A549 (cell line): ENCODE measurements around the gene SLC39A13. TPM values are rescaled to one million over a fixed set of nuclear protein-coding genes. Genes with fewer than 3 reads are reported as not detected.

Experiments
- ATAC-seq, 2 experiments: fragments of 200-7000 bp in 1 of 2; fragments of >200 bp in 1 of 2; cut with Nextera tagmentation in 1 of 2; cut with Tn5 transposase in 1 of 2; 3 replicates each; pipeline versions ENCODE4 v1.8.0 to v1.9.1; 2018 to 2020; ENCODE audit warnings: mild to moderate bottlenecking in 1 of 2, moderate library complexity in 1 of 2
- CTCF ChIA-PET: fragments of 300-600 bp; sonication (Branson Sonifier 250); formaldehyde crosslinking; extraction: SDS; loops from one replicate; lab custom pipeline; 2021; ENCODE audit warnings: antibody characterized with exemption, inconsistent platforms; lab: Yijun Ruan, JAX
- POLR2A ChIA-PET: fragments of 350-600 bp; formaldehyde crosslinking; extraction: SDS; loops from one replicate; lab custom pipeline; 2021; ENCODE audit warnings: antibody characterized with exemption, inconsistent platforms; lab: Yijun Ruan, JAX
- DNase-seq, 2 experiments: peaks; one replicate each; pipeline versions ENCODE4 v3.0.0 to v3.0.0-alpha.2; 2011 to 2016; ENCODE audit warnings: low read depth in 1 of 2, low spot score in 1 of 2
- FAIRE-seq: peaks from 2 replicates; lab custom pipeline; 2011; peaks lifted over from hg19 to GRCh38; lab: Jason Lieb, UNC
- H3K27ac ChIP-seq, 2 experiments: fragments of >200 bp; sonication (Bioruptor Twin); formaldehyde crosslinking; 3 replicates each; pipeline ENCODE4 v1.5.1; 2016 to 2017
- H3K4me1 ChIP-seq: fragments of >200 bp; sonication (Bioruptor Twin); formaldehyde crosslinking; 3 replicates; pipeline ENCODE4 v1.6.1; 2016
- H3K4me2 ChIP-seq: fragments of >200 bp; sonication (Bioruptor Twin); formaldehyde crosslinking; 3 replicates; pipeline ENCODE4 v1.6.1; 2016
- H3K4me3 ChIP-seq: fragments of >200 bp; sonication (Bioruptor Twin); formaldehyde crosslinking; 3 replicates; pipeline ENCODE4 v1.5.1; 2016
- H3K9me3 ChIP-seq: fragments of >200 bp; sonication (Bioruptor Twin); formaldehyde crosslinking; 3 replicates; pipeline ENCODE4 v1.6.1; 2016
- CEBPB ChIP-seq, 2 experiments: fragments of >200 bp in 1 of 2; sonication (Bioruptor Twin) in 1 of 2; formaldehyde crosslinking in 1 of 2; IDR thresholded peaks; 2 replicates each; pipeline ENCODE4 v1.6.1; 2012 to 2016
- E2F6 ChIP-seq: IDR thresholded peaks from 2 replicates; pipeline ENCODE4 v1.6.1; 2012; ENCODE audit warnings: low read depth, borderline replicate concordance
- FOSL2 ChIP-seq, 2 experiments: fragments of 450-650 bp in 1 of 2; fragments of >200 bp in 1 of 2; sonication (Bioruptor Twin) in 1 of 2; formaldehyde crosslinking; IDR thresholded peaks; 2 replicates each; pipeline versions ENCODE4 v1.5.0 to v1.6.1; 2016 to 2020; ENCODE audit warnings: mild to moderate bottlenecking in 1 of 2, moderate library complexity in 1 of 2
- TP53 ChIP-seq: fragments of 250-450 bp; sonication (Bioruptor Pico); IDR thresholded peaks from 2 replicates; pipeline ENCODE4 v1.5.0; 2021; ENCODE audit warnings: mild to moderate bottlenecking, moderate library complexity
- ZNF302 ChIP-seq: fragments of 250-450 bp; sonication (Bioruptor Pico); IDR thresholded peaks from 2 replicates; pipeline ENCODE4 v1.9.0; 2021; ENCODE audit warnings: inconsistent platforms, mild to moderate bottlenecking, moderate library complexity
- WGBS: methylation state at CpG from one replicate; pipeline ENCODE4 v1.1.6; 2017; ENCODE audit errors: missing lambda C conversion rate; 5-methylcytosine and 5-hydroxymethylcytosine counted together
- polyA plus RNA-seq, 4 experiments: library from polyadenylated mRNA; depleted of rRNA in 3 of 4; stranded (reverse); fragments of >200 nt; fragmentation: RNase III in 1 of 4; extraction: RNeasy Plus Mini Kit Qiagen cat#74134 plus additional on column Dnase treatment in 1 of 4; gene quantifications; 2 replicates in 3 of 4; 3 replicates in 1 of 4; pipeline ENCODE4 v1.2.3, GENCODE V29; 2011 to 2017
- small RNA-seq, 6 experiments: library from RNA; depleted of rRNA; stranded (forward); fragments of <200 nt; gene quantifications; one replicate each; pipeline ENCODE3, GENCODE V24; 2012

The SLC39A13 gene
- polyA plus RNA-seq, 2 of the 4 experiments (the other 2 are of a cell fraction) = 10.8 to 35.2 TPM

- POLR2A ChIA-PET = no interaction called here
- Histone ChIP-seq H3K27ac (no peak overlapping the region), H3K4me2 (no peak overlapping the region), H3K9me3 (no peaks in the 10 kb centered on the region)
- 92% methylated on average over 2 of the region's 2 CpGs for WGBS
- no peak for FAIRE-seq
- CTCF ChIA-PET = interaction anchor here (0.8 kb wide), 1 partner anchor 26 kb away, joined by 3 read pairs; no protein-coding TSS in a partner anchor
- ATAC-seq = no peak
- no peak for TF ChIP-seq E2F6
- TF ChIP-seq TP53 (CRISPR knock-in tag) = no peak
- TF ChIP-seq, all 56 proteins: peak for 0
- H3K4me1 ChIP-seq = no peaks in the 10 kb centered on the region
- H3K4me3 ChIP-seq = no peak overlapping the region
- DNase-seq = no peak
Measured at GRCh38 chr11:47460571-47461235, 52.3 kb downstream of the SLC39A13 start.

- DNase-seq = no peak
- ChIA-PET CTCF (interaction anchor here (1.5 to 5.8 kb wide), 4 partner anchors 8 to 88 kb away, joined by 3 to 48 read pairs (median 4); no protein-coding TSS in a partner anchor), POLR2A (no interaction called here)
Measured at GRCh38 chr11:47461876-47462275, 53.5 kb downstream of the SLC39A13 start.

GRCh38 chr11:47464483-47464882 is 56.1 kb downstream of the SLC39A13 start:
- CTCF ChIA-PET = interaction anchor here (1.0 to 5.8 kb wide), 3 partner anchors 11 to 91 kb away, joined by 3 to 48 read pairs (median 3); no protein-coding TSS in a partner anchor
- peaks cover 12% of the 10 kb centered on the region for H3K4me1 ChIP-seq
- no peak overlapping the region for H3K4me2 ChIP-seq
- no peak for DNase-seq
- no peak for FAIRE-seq
- no peak overlapping the region for H3K27ac ChIP-seq
- POLR2A ChIA-PET = no interaction called here
- H3K4me3 ChIP-seq = no peak overlapping the region
- H3K9me3 ChIP-seq = no peaks in the 10 kb centered on the region
- TF ChIP-seq ZNF302 (CRISPR knock-in tag) = no peak
- TF ChIP-seq FOSL2 (IDR thresholded peaks at IDR 0.05) = no peak
- TF ChIP-seq FOSL2 (CRISPR knock-in tag; IDR thresholded peaks at IDR 0.05) = peak; percentile 14; the same call in 1 of the 2 replicates
- 84% methylated on average over 5 of the region's 5 CpGs for WGBS
- no peak for ATAC-seq

More at GRCh38 chr11:47461876-47462275, 53.5 kb downstream of the SLC39A13 start:
- no peak overlapping the region for H3K4me2 ChIP-seq
- H3K9me3 ChIP-seq = no peaks in the 10 kb centered on the region
- no peak for ATAC-seq
- no peak overlapping the region for H3K4me3 ChIP-seq
- TF ChIP-seq CEBPB (IDR thresholded peaks at IDR 0.05) = no peak
- TF ChIP-seq, all 56 proteins: peak for 0
- Histone ChIP-seq H3K4me1 (peaks cover 5% of the 10 kb centered on the region), H3K27ac (no peak overlapping the region)
- no peak for FAIRE-seq
- WGBS = 98% methylated on average over 7 of the region's 7 CpGs

Small RNAs within 50 kb of the gene (small RNA-seq; reads per million reads assigned to genes)
- 0 reads per million in 6 experiments for gene MIR4487

Other genes starting within 250 kb of the SLC39A13 start
- 28.3 and 29.5 TPM in 2 replicates for gene ARFGAP2, start 231.7 kb upstream of the SLC39A13 start, polyA plus RNA-seq (2011; rRNA removed)
- gene ARFGAP2, start 231.7 kb upstream of the SLC39A13 start, polyA plus RNA-seq (2017; fragmentation: RNase III; extraction: RNeasy Plus Mini Kit Qiagen cat#74134 plus additional on column Dnase treatment) = 34.0 to 38.0 TPM (median 35.2 TPM) in 3 replicates
- gene PACSIN3, start 222.2 kb upstream of the SLC39A13 start, polyA plus RNA-seq (2011; rRNA removed) = 15.8 and 16.5 TPM in 2 replicates
- gene PACSIN3, start 222.2 kb upstream of the SLC39A13 start, polyA plus RNA-seq (2017; fragmentation: RNase III; extraction: RNeasy Plus Mini Kit Qiagen cat#74134 plus additional on column Dnase treatment) = 32.9 to 35.7 TPM (median 35.3 TPM) in 3 replicates
- 96.2 and 103 TPM in 2 replicates for gene DDB2, start 193.6 kb upstream of the SLC39A13 start, polyA plus RNA-seq (2011; rRNA removed)
- 95.4 to 106 TPM (median 96.9 TPM) in 3 replicates for gene DDB2, start 193.6 kb upstream of the SLC39A13 start, polyA plus RNA-seq (2017; fragmentation: RNase III; extraction: RNeasy Plus Mini Kit Qiagen cat#74134 plus additional on column Dnase treatment)
- 13.6 and 17.7 TPM in 2 replicates for gene ACP2, start 159.8 kb upstream of the SLC39A13 start, polyA plus RNA-seq (2011; rRNA removed)
- gene ACP2, start 159.8 kb upstream of the SLC39A13 start, polyA plus RNA-seq (2017; fragmentation: RNase III; extraction: RNeasy Plus Mini Kit Qiagen cat#74134 plus additional on column Dnase treatment) = 17.5 to 19.8 TPM (median 19.7 TPM) in 3 replicates
- 18.7 and 28.6 TPM in 2 replicates for gene NR1H3, start 150.6 kb upstream of the SLC39A13 start, polyA plus RNA-seq (2011; rRNA removed)
- gene NR1H3, start 150.6 kb upstream of the SLC39A13 start, polyA plus RNA-seq (2017; fragmentation: RNase III; extraction: RNeasy Plus Mini Kit Qiagen cat#74134 plus additional on column Dnase treatment) = 10.6 to 18.4 TPM (median 14.5 TPM) in 3 replicates
- gene MADD, start 138.5 kb upstream of the SLC39A13 start, polyA plus RNA-seq (2011; rRNA removed) = 16.7 and 46.2 TPM in 2 replicates
- gene MADD, start 138.5 kb upstream of the SLC39A13 start, polyA plus RNA-seq (2017; fragmentation: RNase III; extraction: RNeasy Plus Mini Kit Qiagen cat#74134 plus additional on column Dnase treatment) = 22.4 to 25.2 TPM (median 24.0 TPM) in 3 replicates
- 0.06 and 0.07 TPM in 2 replicates for gene MYBPC3, start 55.9 kb upstream of the SLC39A13 start, polyA plus RNA-seq (2011; rRNA removed)
- gene MYBPC3, start 55.9 kb upstream of the SLC39A13 start, polyA plus RNA-seq (2017; fragmentation: RNase III; extraction: RNeasy Plus Mini Kit Qiagen cat#74134 plus additional on column Dnase treatment) = 0.04 to 0.07 TPM (median 0.05 TPM) in 3 replicates
- gene SPI1, start 30.0 kb upstream of the SLC39A13 start, polyA plus RNA-seq (2011; rRNA removed) = not detected in 2 replicates
- gene SPI1, start 30.0 kb upstream of the SLC39A13 start, polyA plus RNA-seq (2017; fragmentation: RNase III; extraction: RNeasy Plus Mini Kit Qiagen cat#74134 plus additional on column Dnase treatment) = 0.07 to 0.21 TPM (median 0.14 TPM) in 3 replicates
- 201 and 283 TPM in 2 replicates for gene PSMC3, start 17.8 kb downstream of the SLC39A13 start, polyA plus RNA-seq (2011; rRNA removed)
- 342 to 383 TPM (median 371 TPM) in 3 replicates for gene PSMC3, start 17.8 kb downstream of the SLC39A13 start, polyA plus RNA-seq (2017; fragmentation: RNase III; extraction: RNeasy Plus Mini Kit Qiagen cat#74134 plus additional on column Dnase treatment)
- gene RAPSN, start 40.5 kb downstream of the SLC39A13 start, polyA plus RNA-seq (2011; rRNA removed) = 0.08 and 0.12 TPM in 2 replicates
- 0.17 to 0.26 TPM (median 0.21 TPM) in 3 replicates for gene RAPSN, start 40.5 kb downstream of the SLC39A13 start, polyA plus RNA-seq (2017; fragmentation: RNase III; extraction: RNeasy Plus Mini Kit Qiagen cat#74134 plus additional on column Dnase treatment)
- 137 and 138 TPM in 2 replicates for gene CELF1, start 144.5 kb downstream of the SLC39A13 start, polyA plus RNA-seq (2011; rRNA removed)
- 51.4 to 54.1 TPM (median 53.8 TPM) in 3 replicates for gene CELF1, start 144.5 kb downstream of the SLC39A13 start, polyA plus RNA-seq (2017; fragmentation: RNase III; extraction: RNeasy Plus Mini Kit Qiagen cat#74134 plus additional on column Dnase treatment)
- gene PTPMT1, start 157.0 kb downstream of the SLC39A13 start, polyA plus RNA-seq (2011; rRNA removed) = 58.8 and 69.2 TPM in 2 replicates
- gene PTPMT1, start 157.0 kb downstream of the SLC39A13 start, polyA plus RNA-seq (2017; fragmentation: RNase III; extraction: RNeasy Plus Mini Kit Qiagen cat#74134 plus additional on column Dnase treatment) = 57.0 to 68.2 TPM (median 63.4 TPM) in 3 replicates
- gene KBTBD4, start 170.4 kb downstream of the SLC39A13 start, polyA plus RNA-seq (2011; rRNA removed) = 21.0 and 23.4 TPM in 2 replicates
- 19.0 to 22.8 TPM (median 20.5 TPM) in 3 replicates for gene KBTBD4, start 170.4 kb downstream of the SLC39A13 start, polyA plus RNA-seq (2017; fragmentation: RNase III; extraction: RNeasy Plus Mini Kit Qiagen cat#74134 plus additional on column Dnase treatment)
- gene NDUFS3, start 170.5 kb downstream of the SLC39A13 start, polyA plus RNA-seq (2011; rRNA removed) = 155 and 156 TPM in 2 replicates
- gene NDUFS3, start 170.5 kb downstream of the SLC39A13 start, polyA plus RNA-seq (2017; fragmentation: RNase III; extraction: RNeasy Plus Mini Kit Qiagen cat#74134 plus additional on column Dnase treatment) = 130 to 144 TPM (median 142 TPM) in 3 replicates
- not detected in 2 replicates for gene FAM180B, start 178.1 kb downstream of the SLC39A13 start, polyA plus RNA-seq (2011; rRNA removed)
- 0.07 to 0.10 TPM in 2 of 3 replicates, not detected in the other for gene FAM180B, start 178.1 kb downstream of the SLC39A13 start, polyA plus RNA-seq (2017; fragmentation: RNase III; extraction: RNeasy Plus Mini Kit Qiagen cat#74134 plus additional on column Dnase treatment)
- gene C1QTNF4, start 185.8 kb downstream of the SLC39A13 start, polyA plus RNA-seq (2011; rRNA removed) = not detected in 2 replicates
- not detected in 3 replicates for gene C1QTNF4, start 185.8 kb downstream of the SLC39A13 start, polyA plus RNA-seq (2017; fragmentation: RNase III; extraction: RNeasy Plus Mini Kit Qiagen cat#74134 plus additional on column Dnase treatment)
- 222 and 253 TPM in 2 replicates for gene MTCH2, start 234.0 kb downstream of the SLC39A13 start, polyA plus RNA-seq (2011; rRNA removed)
- gene MTCH2, start 234.0 kb downstream of the SLC39A13 start, polyA plus RNA-seq (2017; fragmentation: RNase III; extraction: RNeasy Plus Mini Kit Qiagen cat#74134 plus additional on column Dnase treatment) = 165 to 192 TPM (median 179 TPM) in 3 replicates